H1 (cell line): ENCODE measurements around the gene GALNT5. TPM values are rescaled to one million over a fixed set of nuclear protein-coding genes. Genes with fewer than 3 reads are reported as not detected.

ENCODE experiments used
- CTCF ChIA-PET: fragments of 300-600 bp; sonication (Branson Sonifier 250); formaldehyde crosslinking; loops from one replicate; lab custom pipeline; 2021; ENCODE audit not compliant: partially characterized antibody; lab: Charles Lee
- POLR2A ChIA-PET: fragments of 300-600 bp; sonication (Branson Sonifier 250); formaldehyde crosslinking; loops from one replicate; lab custom pipeline; 2021; ENCODE audit warnings: inconsistent platforms; ENCODE audit not compliant: partially characterized antibody; lab: Charles Lee
- DNase-seq, 2 experiments: peaks; one replicate each; pipeline versions ENCODE4 v3.0.0 to v3.0.0-alpha.2; 2010 to 2022; ENCODE audit warnings: low spot score in 2 of 2, low read depth in 1 of 2, mixed read lengths in 1 of 2
- FAIRE-seq: peaks from 2 replicates; lab custom pipeline; 2011; peaks lifted over from hg19 to GRCh38; lab: Jason Lieb, UNC
- H2AFZ ChIP-seq: 2 replicates; pipeline ENCODE4 v1.8.1; 2012; ENCODE audit warnings: low read length, inconsistent platforms
- H2AK5ac ChIP-seq: 2 replicates; pipeline ENCODE4 v1.6.1; 2013; ENCODE audit warnings: low read depth, low read length
- H2BK120ac ChIP-seq: replicated peaks from 2 replicates; pipeline ENCODE3; 2013; ENCODE audit warnings: low read depth, low read length, inconsistent platforms
- H2BK12ac ChIP-seq: 2 replicates; pipeline ENCODE4 v1.6.1; 2013; ENCODE audit warnings: low read depth, low read length
- H2BK15ac ChIP-seq: 2 replicates; pipeline ENCODE4 v1.6.1; 2013; ENCODE audit warnings: low read length
- H2BK20ac ChIP-seq: 2 replicates; pipeline ENCODE4 v1.6.1; 2013; ENCODE audit warnings: low read length
- H2BK5ac ChIP-seq: 2 replicates; pipeline ENCODE4 v1.6.1; 2013; ENCODE audit warnings: low read depth, low read length
- H3K14ac ChIP-seq: 2 replicates; pipeline ENCODE4 v1.6.1; 2013; ENCODE audit warnings: inconsistent platforms; ENCODE audit not compliant: insufficient read length
- H3K18ac ChIP-seq: 2 replicates; pipeline ENCODE4 v1.6.1; 2013; ENCODE audit warnings: low read length; ENCODE audit errors: extremely low read depth
- H3K23ac ChIP-seq: 2 replicates; pipeline ENCODE4 v1.6.1; 2013; ENCODE audit warnings: inconsistent platforms; ENCODE audit not compliant: insufficient read length
- H3K23me2 ChIP-seq: 2 replicates; pipeline ENCODE4 v1.6.1; 2013; ENCODE audit warnings: low read depth, low read length
- H3K27ac ChIP-seq: 2 replicates; pipeline ENCODE4 v1.6.1; 2011; ENCODE audit warnings: low read depth, low read length, inconsistent platforms
- H3K27me3 ChIP-seq, 4 experiments: replicated peaks in 1 of 4; 1 replicate in 1 of 4; 2 replicates in 3 of 4; pipeline versions ENCODE4 v1.6.1 to v1.8.1; 2011 to 2013; ENCODE audit warnings: low read length in 3 of 4, mild to moderate bottlenecking in 3 of 4, inconsistent platforms in 2 of 4, mixed read lengths in 2 of 4, moderate library complexity in 1 of 4; ENCODE audit not compliant: control insufficient read depth in 3 of 4, insufficient read depth in 3 of 4; ENCODE audit errors: extremely low read depth in 1 of 4
- H3K36me3 ChIP-seq, 4 experiments: 2 replicates each; pipeline versions ENCODE4 v1.6.1 to v1.8.1; 2011 to 2013; ENCODE audit warnings: mild to moderate bottlenecking in 4 of 4, low read length in 3 of 4, moderate library complexity in 2 of 4, control low read depth in 1 of 4, inconsistent platforms in 1 of 4; ENCODE audit not compliant: insufficient read depth in 4 of 4, control insufficient read depth in 2 of 4
- H3K4ac ChIP-seq: replicated peaks from 2 replicates; pipeline ENCODE3; 2013; ENCODE audit warnings: low read length, low read depth, mixed read lengths, inconsistent platforms; ENCODE audit not compliant: insufficient read length
- H3K4me1 ChIP-seq, 4 experiments: replicated peaks in 1 of 4; 1 replicate in 1 of 4; 2 replicates in 3 of 4; pipeline versions ENCODE4 v1.6.1 to v1.8.1; 2011 to 2013; ENCODE audit warnings: low read length in 3 of 4, inconsistent platforms in 2 of 4, mixed read lengths in 1 of 4; ENCODE audit not compliant: insufficient read depth in 4 of 4, control insufficient read depth in 3 of 4
- H3K4me2 ChIP-seq, 2 experiments: 2 replicates each; pipeline versions ENCODE4 v1.6.1 to v1.8.1; 2011 to 2013; ENCODE audit warnings: low read depth in 2 of 2, low read length in 2 of 2, control low read depth in 1 of 2, inconsistent platforms in 1 of 2, mild to moderate bottlenecking in 1 of 2; ENCODE audit not compliant: insufficient read depth in 1 of 2
- H3K4me3 ChIP-seq, 4 experiments: fragments of 200-600, 300-600 bp in 1 of 4; sonication (generic), shearing (Covaris generic), sonication (Bioruptor Twin) in 1 of 4; 2 replicates each; pipeline versions ENCODE4 v1.5.1 to v1.8.1; 2011 to 2016; ENCODE audit warnings: low read length in 4 of 4, low read depth in 3 of 4, control low read depth in 2 of 4, inconsistent platforms in 2 of 4, mild to moderate bottlenecking in 2 of 4, mixed read lengths in 1 of 4, moderate library complexity in 1 of 4; ENCODE audit not compliant: insufficient read depth in 2 of 4; ENCODE audit errors: extremely low read depth in 1 of 4
- H3K56ac ChIP-seq: replicated peaks from 2 replicates; pipeline ENCODE3; 2013; ENCODE audit warnings: low read depth, mild to moderate bottlenecking, mixed read lengths, low read length, inconsistent platforms; ENCODE audit not compliant: insufficient read length
- H3K79me1 ChIP-seq: 2 replicates; pipeline ENCODE4 v1.6.1; 2013; ENCODE audit warnings: low read depth, low read length, control low read depth
- H3K79me2 ChIP-seq, 2 experiments: 2 replicates each; pipeline versions ENCODE4 v1.6.1 to v1.8.1; 2012 to 2013; ENCODE audit warnings: low read length in 2 of 2, mild to moderate bottlenecking in 2 of 2, inconsistent platforms in 1 of 2; ENCODE audit not compliant: insufficient read depth in 2 of 2, control insufficient read depth in 1 of 2
- H3K9ac ChIP-seq, 4 experiments: replicated peaks in 1 of 4; 1 replicate in 1 of 4; 2 replicates in 3 of 4; pipeline versions ENCODE4 v1.6.1 to v1.8.1; 2011 to 2013; ENCODE audit warnings: low read depth in 3 of 4, low read length in 3 of 4, control low read depth in 2 of 4, mild to moderate bottlenecking in 2 of 4, moderate library complexity in 2 of 4, inconsistent platforms in 1 of 4; ENCODE audit errors: extremely low read depth in 1 of 4
- H3K9me3 ChIP-seq, 2 experiments: 2 replicates each; pipeline versions ENCODE4 v1.6.1 to v1.8.1; 2012 to 2013; ENCODE audit warnings: mild to moderate bottlenecking in 2 of 2, moderate library complexity in 2 of 2, control low read depth in 1 of 2, inconsistent platforms in 1 of 2, low read depth in 1 of 2, low read length in 1 of 2, mixed read lengths in 1 of 2; ENCODE audit not compliant: insufficient read depth in 2 of 2
- H4K20me1 ChIP-seq, 2 experiments: replicated peaks in 1 of 2; 2 replicates each; pipeline versions ENCODE3 to v1.8.1; 2011 to 2013; ENCODE audit warnings: inconsistent platforms in 2 of 2, low read length in 2 of 2, mild to moderate bottlenecking in 1 of 2; ENCODE audit not compliant: insufficient read depth in 2 of 2, control insufficient read depth in 1 of 2
- H4K5ac ChIP-seq: 2 replicates; pipeline ENCODE4 v1.6.1; 2013; ENCODE audit warnings: low read length, low read depth, mixed read lengths, inconsistent platforms; ENCODE audit not compliant: insufficient read length
- H4K8ac ChIP-seq: 2 replicates; pipeline ENCODE4 v1.8.0; 2013; ENCODE audit warnings: mild to moderate bottlenecking, moderate library complexity, low read length, inconsistent platforms; ENCODE audit not compliant: insufficient read depth; ENCODE audit errors: extremely low read depth
- H4K91ac ChIP-seq: replicated peaks from 2 replicates; pipeline ENCODE3; 2013; ENCODE audit warnings: low read length, mixed read lengths, inconsistent platforms; ENCODE audit not compliant: insufficient read length
- BACH1 ChIP-seq: IDR thresholded peaks from 2 replicates; pipeline ENCODE4 v1.6.1; 2012; ENCODE audit warnings: low read length, improper control_type of control experiment
- BRCA1 ChIP-seq: IDR thresholded peaks from 2 replicates; pipeline ENCODE4 v1.6.1; 2012; ENCODE audit warnings: low read depth, low read length, improper control_type of control experiment
- CTBP2 ChIP-seq: IDR thresholded peaks from 2 replicates; pipeline ENCODE4 v1.7.0; 2011; ENCODE audit warnings: borderline replicate concordance, mild to moderate bottlenecking, moderate library complexity, mixed read lengths, low read length; ENCODE audit not compliant: insufficient read depth, insufficient read length
- EGR1 ChIP-seq: IDR thresholded peaks from 2 replicates; pipeline ENCODE4 v1.6.1; 2011; ENCODE audit warnings: low read depth, low read length, borderline replicate concordance
- EP300 ChIP-seq, 2 experiments: IDR thresholded peaks; 1 replicate in 1 of 2; 2 replicates in 1 of 2; pipeline ENCODE4 v1.6.1; 2011 to 2012; ENCODE audit warnings: low read depth in 2 of 2, low read length in 2 of 2, mild to moderate bottlenecking in 2 of 2, borderline replicate concordance in 1 of 2, inconsistent platforms in 1 of 2, moderate library complexity in 1 of 2
- EZH2 ChIP-seq: fragments of 200-600 bp; sonication (generic); IDR thresholded peaks from 2 replicates; pipeline ENCODE4 v1.7.1; 2012; ENCODE audit warnings: low read depth, mild to moderate bottlenecking, moderate library complexity, low read length, inconsistent platforms; ENCODE audit not compliant: severe bottlenecking
- POU5F1 ChIP-seq: IDR thresholded peaks from 2 replicates; pipeline ENCODE4 v1.6.1; 2011; ENCODE audit warnings: low read depth, mild to moderate bottlenecking, low read length, moderate library complexity
- RBBP5 ChIP-seq: IDR thresholded peaks from 2 replicates; pipeline ENCODE4 v1.7.1; 2012; ENCODE audit warnings: low read depth, mild to moderate bottlenecking, inconsistent platforms, low read length, moderate library complexity, borderline replicate concordance
- RFX5 ChIP-seq: IDR thresholded peaks from 2 replicates; pipeline ENCODE4 v1.6.1; 2011; ENCODE audit warnings: low read depth, low read length, improper control_type of control experiment, borderline replicate concordance
- SIRT6 ChIP-seq: IDR thresholded peaks from one replicate; pipeline ENCODE4 v1.7.1; 2012; ENCODE audit warnings: low read length, inconsistent platforms
- SP4 ChIP-seq: IDR thresholded peaks from 2 replicates; pipeline ENCODE4 v1.6.1; 2012; ENCODE audit warnings: low read length, inconsistent platforms
- SUZ12 ChIP-seq: fragments of 200-600 bp; sonication (generic); IDR thresholded peaks from 2 replicates; pipeline ENCODE4 v1.6.1; 2012; ENCODE audit warnings: mild to moderate bottlenecking, inconsistent platforms, low read length, moderate library complexity, mixed read lengths
- TAF7 ChIP-seq: optimal IDR thresholded peaks from 2 replicates; pipeline ENCODE3; 2011; ENCODE audit warnings: low read depth, mild to moderate bottlenecking, inconsistent platforms, low read length, moderate library complexity, borderline replicate concordance
- TCF12 ChIP-seq: IDR thresholded peaks from 2 replicates; pipeline ENCODE4 v1.6.1; 2011; ENCODE audit warnings: low read depth, mild to moderate bottlenecking, low read length
- TEAD4 ChIP-seq: IDR thresholded peaks from 2 replicates; pipeline ENCODE4 v1.6.1; 2012; ENCODE audit warnings: low read depth, low read length, inconsistent platforms, mixed read lengths
- WGBS, 2 experiments: shearing (Covaris generic) in 1 of 2; methylation state at CpG; one replicate each; pipeline versions ENCODE4 v1.1.6 to v1.1.7; 2013 to 2015; ENCODE audit warnings: low lambda C conversion rate in 2 of 2, mixed read lengths in 2 of 2, inconsistent platforms in 1 of 2, low coverage in 1 of 2, missing lambda C conversion rate in 1 of 2; ENCODE audit not compliant: insufficient replicate concordance in 2 of 2, insufficient coverage in 1 of 2, insufficient read length in 1 of 2; ENCODE audit errors: extremely low coverage in 1 of 2, missing lambda C conversion rate in 1 of 2; 5-methylcytosine and 5-hydroxymethylcytosine counted together
- polyA plus RNA-seq, 7 experiments: library from polyadenylated mRNA; depleted of rRNA in 3 of 7; stranded (reverse) in 5 of 7; unstranded in 2 of 7; fragments of >200 nt in 5 of 7; fragments of 200-250 nt in 2 of 7; gene quantifications; 1 replicate in 5 of 7; 2 replicates in 1 of 7; 4 replicates in 1 of 7; pipeline versions ENCODE4 v1.2.1 to v1.2.3, GENCODE V29; 2011 to 2013; ENCODE audit warnings: missing spikeins in 2 of 7, mixed read lengths in 2 of 7
- total RNA-seq: library from RNA; stranded (reverse); fragmentation: NEBNext Ultra II Directional; extraction: Animal tissue kit (Norgen Biotek cat#: 25700); gene quantifications from 2 replicates; pipeline ENCODE4 v1.2.1, GENCODE V29; 2021

GALNT5 gene
- total and polyA plus RNA-seq, 2 of the 8 experiments (the other 6 are each of a cell fraction or from before 2014, with no cell fraction given): 0.02 to 0.06 TPM

DNA sequence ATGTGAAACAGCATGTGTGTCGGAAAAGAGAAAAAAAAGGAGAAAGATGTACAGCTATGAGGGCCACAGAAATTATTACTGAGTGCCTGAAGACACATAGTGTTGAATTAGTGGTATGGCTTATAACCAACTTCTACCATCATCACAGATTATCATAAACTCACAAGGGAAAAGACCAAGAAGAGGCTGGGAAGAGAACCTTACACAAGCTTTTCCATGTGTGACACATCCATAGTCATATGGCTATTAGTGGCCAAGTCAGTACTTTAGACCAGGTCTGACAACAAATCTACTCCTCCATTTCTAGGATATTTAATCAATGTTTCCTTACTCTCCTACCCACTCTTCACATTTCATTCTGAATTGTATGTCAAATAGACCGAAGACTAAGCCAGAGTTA is 3.5 kb upstream of the GALNT5 start:
- WGBS, 2 experiments: 97% methylated on average over 2 of the region's 2 CpGs; no CpG with 5 or more reads in 1 of the 2 experiments
- no peak overlapping the region for H2BK5ac ChIP-seq
- CTCF ChIA-PET: interaction anchor here (1.2 kb wide), 1 partner anchor 83 kb away, joined by 3 read pairs; no protein-coding TSS in a partner anchor
- TF ChIP-seq TAF7: no peak
- TF ChIP-seq BACH1: no peak
- TF ChIP-seq RBBP5: no peak
- TF ChIP-seq BRCA1: no peak
- TF ChIP-seq SP4: no peak
- TF ChIP-seq EP300 (IDR thresholded peaks at IDR 0.05; ENCODE audit: borderline replicate concordance in 1 of 2, low read depth in 2 of 2, low read length in 2 of 2): no peak
- TF ChIP-seq RFX5: no peak
- TF ChIP-seq CTBP2: no peak
- no peak for TF ChIP-seq SUZ12
- TF ChIP-seq SIRT6: no peak
- no peak for TF ChIP-seq TCF12
- no peak for TF ChIP-seq EGR1
- no peak for TF ChIP-seq POU5F1
- TF ChIP-seq TEAD4: no peak
- TF ChIP-seq EZH2: no peak

More for the DNA sequence above, 3.5 kb upstream of the GALNT5 start:
- no peaks in the 10 kb centered on the region for H4K20me1 ChIP-seq
- POLR2A ChIA-PET: no interaction called here
- no peak overlapping the region for H3K4me2 ChIP-seq
- no peak overlapping the region for H4K91ac ChIP-seq
- H3K36me3 ChIP-seq: no peaks in the 10 kb centered on the region
- no peak for FAIRE-seq
- peaks cover 0 to 7% (median 3%) of the 10 kb centered on the region in 4 experiments; a peak in 5 of 7 replicates for H3K4me1 ChIP-seq
- no peak overlapping the region for H2AK5ac ChIP-seq
- no peak overlapping the region for H4K8ac ChIP-seq
- H3K23ac ChIP-seq: no peak overlapping the region
- H3K23me2 ChIP-seq: peaks cover 6% of the 10 kb centered on the region
- no peak overlapping the region for H2BK15ac ChIP-seq
- H3K9ac ChIP-seq: no peak overlapping the region
- H3K4ac ChIP-seq: no peak overlapping the region
- no peak overlapping the region for H2AFZ ChIP-seq
- H3K79me1 ChIP-seq: no peaks in the 10 kb centered on the region
- no peak overlapping the region for H3K56ac ChIP-seq
- no peak overlapping the region for H3K14ac ChIP-seq
- no peak overlapping the region for H2BK20ac ChIP-seq
- H3K18ac ChIP-seq: no peak overlapping the region
- no peak overlapping the region for H2BK120ac ChIP-seq
- H3K9me3 ChIP-seq: no peaks in the 10 kb centered on the region
- H4K5ac ChIP-seq: no peak overlapping the region
- H3K4me3 ChIP-seq: no peak overlapping the region
- no peak overlapping the region for H2BK12ac ChIP-seq
- no peaks in the 10 kb centered on the region for H3K79me2 ChIP-seq
- no peaks in the 10 kb centered on the region; a peak in 1 of 7 replicates for H3K27me3 ChIP-seq
- DNase-seq: no peak
- no peak overlapping the region for H3K27ac ChIP-seq
